Left cardiac atrium (tissue), 4 donors: ENCODE results near the gene STIM2. TPM values are rescaled to one million over a fixed set of nuclear protein-coding genes. Genes with fewer than 3 reads are reported as not detected.

Source experiments
- ATAC-seq, 2 donors: fragments of 200-7000 bp; cut with Tn5 transposase; one replicate each; pipeline ENCODE4 v1.9.1; 2020; ENCODE audit warnings: mild to moderate bottlenecking in 2 of 2, moderate library complexity in 2 of 2
- DNase-seq: peaks from one replicate; pipeline ENCODE4 v3.0.0-alpha.2; 2020
- intact Hi-C, 2 donors: fragments of 100-400 bp; cut with DNase I; formaldehyde crosslinking; loops; one replicate each; pipeline versions ENCODE4 v1.14.1 to v1.15.1; 2022 to 2023
- total RNA-seq, 2 donors: library from RNA; stranded (reverse); fragmentation: NEBNext Ultra II Directional; extraction: Animal tissue kit (Norgen Biotek cat#: 25700); gene quantifications; one replicate each; pipeline ENCODE4 v1.2.1, GENCODE V29; 2021
- donor health status: DM: no; HTN: yes; CAD: no.
- donor health status: DM: no; HTN: yes; CAD: no; lungs with severe emphysema.
- donor health status: DM: yes; HTN: yes; CAD: no.
- donor health status: Dilated cardiomyopathy.

Gene STIM2
- total RNA-seq, 2 donors from 2014 or later = 12.1 to 16.9 TPM

- ATAC-seq (no peak), DNase-seq (no peak)
- intact Hi-C loops = no loop called here
Measured at GRCh38 chr4:27040356-27040755, 179.7 kb downstream of the STIM2 start.

DNA sequence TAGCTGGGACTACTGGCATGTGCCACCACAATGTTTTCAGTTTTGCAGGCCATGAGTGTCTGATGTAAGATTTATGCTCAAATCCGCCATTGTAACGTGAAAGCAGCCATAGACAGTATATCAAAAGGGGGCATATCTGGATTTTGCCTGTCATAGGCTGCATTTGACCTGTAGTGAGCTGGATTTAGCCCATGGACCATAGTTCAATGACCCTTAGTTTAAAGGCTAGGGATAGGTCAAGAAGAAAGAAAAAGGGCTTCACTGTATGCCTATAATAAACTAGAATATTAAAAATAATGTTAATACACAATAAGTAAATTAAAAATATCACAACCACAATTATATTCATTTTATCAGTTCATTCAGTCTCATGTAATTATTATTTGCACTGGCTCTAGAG lies 181.8 kb downstream of the STIM2 start:
- DNase-seq = no peak
- intact Hi-C loops = no loop called here
- no peak for ATAC-seq

- intact Hi-C loops = no loop called here
- no peak for DNase-seq
- no peak for ATAC-seq
Measured at GRCh38 chr4:27043200-27043599, 182.6 kb downstream of the STIM2 start.

GRCh38 chr4:27046851-27047250 lies 186.2 kb downstream of the STIM2 start:
- DNase-seq = no peak
- intact Hi-C loops = no loop called here

DNA sequence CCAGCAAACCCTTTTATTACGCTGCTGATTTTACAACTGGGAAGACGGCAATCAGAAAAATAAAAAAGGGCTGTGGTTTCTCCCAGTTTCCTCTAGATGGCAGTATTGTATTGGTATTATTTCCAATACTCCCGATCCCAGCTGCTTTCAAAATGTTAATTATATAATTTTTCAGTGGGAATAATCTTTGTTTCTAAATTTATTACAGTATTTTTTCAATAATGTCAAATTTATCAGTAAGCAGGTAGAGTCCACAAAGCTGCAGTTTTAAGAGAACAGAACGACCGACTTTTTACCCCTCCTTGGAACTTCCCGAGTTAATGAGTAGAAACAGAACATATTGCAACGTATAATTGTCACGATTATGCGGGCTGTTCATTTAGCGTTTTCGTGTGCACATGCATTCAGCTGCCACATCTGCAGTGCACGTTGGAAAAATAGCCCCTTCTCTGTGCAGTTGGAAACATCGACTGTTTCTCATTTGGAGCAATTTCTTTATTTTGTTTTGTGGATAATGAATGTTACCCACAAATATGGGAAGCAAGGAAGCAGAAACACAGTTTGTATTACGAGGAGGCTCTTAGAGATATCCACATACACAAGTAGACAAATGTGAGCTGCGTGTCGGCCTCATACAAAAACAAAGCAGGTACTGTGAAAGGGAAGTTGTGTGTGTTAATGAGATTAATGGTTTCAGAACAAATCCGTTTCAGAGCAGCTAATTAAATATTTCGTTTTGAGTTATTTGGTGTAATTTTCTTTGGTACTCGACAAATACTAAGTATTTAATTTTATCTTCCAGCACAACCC lies 188.0 kb downstream of the STIM2 start:
- no peak for DNase-seq
- ATAC-seq = no peak
- intact Hi-C loops = no loop called here

More at GRCh38 chr4:27046851-27047250, 186.2 kb downstream of the STIM2 start:
- no peak for ATAC-seq

- ATAC-seq (no peak), DNase-seq (no peak)
- intact Hi-C loops = no loop called here
Measured at GRCh38 chr4:27049239-27049829, 188.7 kb downstream of the STIM2 start.

DNA sequence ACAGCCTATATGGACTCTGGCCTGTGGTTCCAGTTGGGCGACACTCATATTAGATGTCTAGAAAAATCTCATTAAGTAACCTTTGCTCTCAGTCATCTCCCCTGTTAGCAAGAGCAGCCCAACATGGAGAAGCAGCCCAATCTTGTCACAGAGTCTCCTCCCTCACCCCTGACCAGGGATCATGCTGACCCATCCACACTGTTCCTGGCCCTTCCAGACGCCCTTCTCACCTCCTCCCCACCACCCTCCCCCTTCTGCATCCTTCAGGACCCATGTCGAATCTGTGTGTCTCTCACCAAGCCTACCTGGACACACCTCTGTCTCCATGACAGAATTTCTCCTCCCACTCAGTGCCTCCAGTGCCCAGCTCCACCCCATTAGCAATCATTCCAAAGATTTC lies 190.1 kb downstream of the STIM2 start:
- DNase-seq = no peak
- ATAC-seq = no peak
- intact Hi-C loops = no loop called here

GRCh38 chr4:27055221-27055760 lies 194.7 kb downstream of the STIM2 start:
- DNase-seq (no peak), ATAC-seq (no peak)
- intact Hi-C loops = no loop called here

DNA sequence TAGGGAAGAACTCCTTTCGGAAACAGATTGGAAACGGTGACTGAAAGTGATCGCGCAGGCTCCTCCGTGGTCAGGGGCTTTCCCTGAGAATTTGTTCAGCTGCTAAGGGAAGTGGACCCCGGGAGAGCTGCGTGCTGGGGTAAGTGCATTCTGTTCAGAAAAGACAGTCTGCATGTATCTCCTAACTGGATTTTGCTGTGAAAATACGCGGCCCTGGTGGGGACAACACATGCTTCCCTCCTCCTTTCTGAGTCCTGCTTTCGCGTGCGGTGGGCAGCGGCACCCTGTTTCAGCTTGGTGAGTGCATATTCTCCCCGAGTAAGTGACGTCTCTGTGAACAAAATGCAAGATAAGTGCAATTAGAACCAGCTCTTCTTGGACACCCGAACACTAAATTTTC lies 195.6 kb downstream of the STIM2 start:
- intact Hi-C loops = no loop called here
- no peak for ATAC-seq
- DNase-seq = no peak

GRCh38 chr4:27057053-27057452 lies 196.4 kb downstream of the STIM2 start:
- no peak for DNase-seq
- intact Hi-C loops = no loop called here
- no peak for ATAC-seq

DNA sequence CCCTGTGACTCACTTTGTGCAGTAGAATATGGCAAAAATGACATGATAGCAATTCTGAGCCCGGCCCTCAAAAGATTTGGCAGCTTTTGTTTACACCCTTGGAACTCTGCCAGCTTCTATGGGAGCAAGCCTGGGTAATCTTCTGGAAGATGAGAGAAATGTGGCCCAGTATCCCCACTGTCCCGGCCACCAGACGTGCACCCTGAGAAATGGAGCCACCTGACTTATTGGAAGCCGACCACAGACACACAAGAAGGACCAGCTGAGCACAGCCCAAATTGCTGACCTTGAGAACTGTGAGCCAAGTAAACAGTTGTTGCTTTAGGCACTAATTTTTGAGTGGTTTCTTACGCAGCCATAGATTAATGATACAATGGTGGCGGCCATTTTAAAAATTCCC lies 197.0 kb downstream of the STIM2 start:
- no peak for ATAC-seq
- DNase-seq = no peak
- intact Hi-C loops = no loop called here

GRCh38 chr4:27058819-27059406 lies 198.3 kb downstream of the STIM2 start:
- intact Hi-C loops = no loop called here
- DNase-seq = no peak
- ATAC-seq = no peak

- intact Hi-C loops = no loop called here
- DNase-seq (no peak), ATAC-seq (no peak)
Measured at GRCh38 chr4:27059446-27059845, 198.8 kb downstream of the STIM2 start.

GRCh38 chr4:27062256-27062655 lies 201.6 kb downstream of the STIM2 start:
- DNase-seq (no peak), ATAC-seq (no peak)
- intact Hi-C loops = no loop called here

DNA sequence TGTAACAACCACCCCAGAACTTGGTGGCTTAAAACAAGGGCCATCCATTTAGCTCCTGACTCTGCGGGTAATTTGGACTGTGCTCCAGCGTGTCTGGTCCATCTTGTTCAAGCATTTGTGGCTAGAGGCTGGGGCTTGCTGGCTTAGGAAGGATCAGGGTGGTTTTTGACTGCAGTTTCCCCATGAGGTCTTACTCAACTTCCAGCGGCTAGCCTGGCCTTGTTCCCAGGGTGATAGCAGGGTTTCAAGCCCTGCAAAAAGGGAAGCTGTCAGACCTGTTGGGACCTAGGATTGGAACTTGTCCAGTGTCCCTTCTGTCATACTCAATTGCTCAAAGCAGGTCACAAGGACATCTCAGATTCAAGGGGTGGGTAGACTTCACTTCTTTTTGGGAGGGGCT lies 205.9 kb downstream of the STIM2 start:
- no peak for DNase-seq
- intact Hi-C loops = no loop called here
- peak; percentile 41 to 44 for ATAC-seq

DNA sequence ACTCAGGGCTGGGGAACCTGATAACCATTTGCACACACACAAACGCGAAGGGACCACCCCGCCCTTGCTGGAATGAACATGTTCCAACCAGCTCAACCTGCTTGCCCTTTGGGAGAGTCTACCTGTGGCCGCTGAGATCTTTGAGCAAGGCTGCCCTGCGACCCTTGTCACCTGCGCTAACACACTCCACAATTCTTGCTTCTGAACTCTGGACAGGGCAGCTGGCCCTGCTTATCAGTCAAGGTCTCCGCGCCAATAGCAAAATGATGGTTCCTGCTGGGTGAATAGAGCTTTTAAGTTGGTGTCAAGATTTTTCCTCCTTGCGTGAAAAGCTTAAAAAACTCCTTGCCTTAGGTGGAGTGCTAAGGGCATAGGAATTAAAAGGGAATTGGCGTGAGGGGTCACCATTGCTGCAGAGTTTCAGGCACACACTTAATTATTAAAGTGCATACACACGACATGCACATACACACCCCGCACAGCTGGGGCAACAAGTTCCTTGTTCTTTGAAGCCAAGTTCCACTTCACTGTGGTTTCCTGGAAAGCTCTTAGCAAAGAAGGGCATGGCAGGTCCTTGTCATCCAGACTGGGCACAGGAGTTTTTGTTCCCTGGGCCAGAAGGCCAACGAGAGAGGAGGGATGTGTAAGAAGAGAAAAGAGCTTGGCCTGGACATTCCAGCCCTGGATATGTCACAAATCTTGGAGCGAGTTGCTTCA lies 207.7 kb downstream of the STIM2 start:
- ATAC-seq = no peak
- intact Hi-C loops = no loop called here
- no peak for DNase-seq
